Measurements from ENCODE around the gene PCDH18. TPM values are rescaled to one million over a fixed set of nuclear protein-coding genes. Genes with fewer than 3 reads are reported as not detected.

Gene PCDH18
- total and polyA plus RNA-seq, 2 experiments from 2014 or later: 19.5 to 68.1 TPM

DNA sequence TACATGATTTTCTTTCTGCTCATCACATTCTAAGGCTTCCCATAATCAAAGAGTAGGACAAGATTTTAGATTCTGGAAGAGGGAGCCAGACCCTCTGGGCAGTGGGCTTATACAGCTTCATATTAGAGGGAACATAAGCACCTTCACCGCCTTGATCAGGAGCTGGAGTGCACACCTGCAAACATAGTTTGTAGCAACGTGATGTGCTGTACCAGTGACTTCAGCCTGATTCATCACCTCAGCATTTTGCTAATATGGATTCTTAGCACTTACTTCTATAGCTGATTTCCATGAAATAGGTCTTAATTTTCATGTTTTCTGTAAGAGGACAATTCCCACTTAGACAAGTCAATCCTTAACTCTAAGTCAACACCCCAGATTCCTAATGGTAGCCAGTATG, 36.7 kb downstream of the PCDH18 start:
- no peaks in the 10 kb centered on the region for H3K36me3 ChIP-seq (ENCODE audit: insufficient read depth)
- peaks cover 2% of the 10 kb centered on the region; the same call in 2 of the 3 replicates for H3K9me3 Mint-ChIP-seq
- H3K27ac ChIP-seq (ENCODE audit: low read depth): no peak overlapping the region
- DNase-seq (ENCODE audit: low spot score): no peak
- H4K20me1 ChIP-seq (replicated peaks; ENCODE audit: insufficient read depth): no peaks in the 10 kb centered on the region
- H3K4me1 Mint-ChIP-seq: peaks cover 3% of the 10 kb centered on the region; the same call in 1 of the 3 replicates
- H3K36me3 Mint-ChIP-seq (ENCODE audit: low read depth): no peaks in the 10 kb centered on the region
- no peak overlapping the region for H3K27ac Mint-ChIP-seq
- H3F3A ChIP-seq (replicated peaks; ENCODE audit: low read depth): no peaks in the 10 kb centered on the region
- no peak for TF ChIP-seq ZNF331 (CRISPR knock-in tag; IDR thresholded peaks at IDR 0.05; ENCODE audit: low read depth)
- TF ChIP-seq NANOG (IDR thresholded peaks at IDR 0.05; ENCODE audit: borderline replicate concordance): no peak
- TF ChIP-seq CREB1 (CRISPR knock-in tag; IDR thresholded peaks at IDR 0.05; ENCODE audit: low read depth): no peak
- TF ChIP-seq, protein P1, sequence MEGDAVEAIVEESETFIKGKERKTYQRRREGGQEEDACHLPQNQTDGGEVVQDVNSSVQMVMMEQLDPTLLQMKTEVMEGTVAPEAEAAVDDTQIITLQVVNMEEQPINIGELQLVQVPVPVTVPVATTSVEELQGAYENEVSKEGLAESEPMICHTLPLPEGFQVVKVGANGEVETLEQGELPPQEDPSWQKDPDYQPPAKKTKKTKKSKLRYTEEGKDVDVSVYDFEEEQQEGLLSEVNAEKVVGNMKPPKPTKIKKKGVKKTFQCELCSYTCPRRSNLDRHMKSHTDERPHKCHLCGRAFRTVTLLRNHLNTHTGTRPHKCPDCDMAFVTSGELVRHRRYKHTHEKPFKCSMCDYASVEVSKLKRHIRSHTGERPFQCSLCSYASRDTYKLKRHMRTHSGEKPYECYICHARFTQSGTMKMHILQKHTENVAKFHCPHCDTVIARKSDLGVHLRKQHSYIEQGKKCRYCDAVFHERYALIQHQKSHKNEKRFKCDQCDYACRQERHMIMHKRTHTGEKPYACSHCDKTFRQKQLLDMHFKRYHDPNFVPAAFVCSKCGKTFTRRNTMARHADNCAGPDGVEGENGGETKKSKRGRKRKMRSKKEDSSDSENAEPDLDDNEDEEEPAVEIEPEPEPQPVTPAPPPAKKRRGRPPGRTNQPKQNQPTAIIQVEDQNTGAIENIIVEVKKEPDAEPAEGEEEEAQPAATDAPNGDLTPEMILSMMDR (conservative IDR thresholded peaks at IDR 0.05; ENCODE audit: low read depth in 2 of 2): no peak
- TF ChIP-seq, protein P2, sequence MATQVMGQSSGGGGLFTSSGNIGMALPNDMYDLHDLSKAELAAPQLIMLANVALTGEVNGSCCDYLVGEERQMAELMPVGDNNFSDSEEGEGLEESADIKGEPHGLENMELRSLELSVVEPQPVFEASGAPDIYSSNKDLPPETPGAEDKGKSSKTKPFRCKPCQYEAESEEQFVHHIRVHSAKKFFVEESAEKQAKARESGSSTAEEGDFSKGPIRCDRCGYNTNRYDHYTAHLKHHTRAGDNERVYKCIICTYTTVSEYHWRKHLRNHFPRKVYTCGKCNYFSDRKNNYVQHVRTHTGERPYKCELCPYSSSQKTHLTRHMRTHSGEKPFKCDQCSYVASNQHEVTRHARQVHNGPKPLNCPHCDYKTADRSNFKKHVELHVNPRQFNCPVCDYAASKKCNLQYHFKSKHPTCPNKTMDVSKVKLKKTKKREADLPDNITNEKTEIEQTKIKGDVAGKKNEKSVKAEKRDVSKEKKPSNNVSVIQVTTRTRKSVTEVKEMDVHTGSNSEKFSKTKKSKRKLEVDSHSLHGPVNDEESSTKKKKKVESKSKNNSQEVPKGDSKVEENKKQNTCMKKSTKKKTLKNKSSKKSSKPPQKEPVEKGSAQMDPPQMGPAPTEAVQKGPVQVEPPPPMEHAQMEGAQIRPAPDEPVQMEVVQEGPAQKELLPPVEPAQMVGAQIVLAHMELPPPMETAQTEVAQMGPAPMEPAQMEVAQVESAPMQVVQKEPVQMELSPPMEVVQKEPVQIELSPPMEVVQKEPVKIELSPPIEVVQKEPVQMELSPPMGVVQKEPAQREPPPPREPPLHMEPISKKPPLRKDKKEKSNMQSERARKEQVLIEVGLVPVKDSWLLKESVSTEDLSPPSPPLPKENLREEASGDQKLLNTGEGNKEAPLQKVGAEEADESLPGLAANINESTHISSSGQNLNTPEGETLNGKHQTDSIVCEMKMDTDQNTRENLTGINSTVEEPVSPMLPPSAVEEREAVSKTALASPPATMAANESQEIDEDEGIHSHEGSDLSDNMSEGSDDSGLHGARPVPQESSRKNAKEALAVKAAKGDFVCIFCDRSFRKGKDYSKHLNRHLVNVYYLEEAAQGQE (IDR thresholded peaks at IDR 0.05; ENCODE audit: unreplicated experiment): no peak
- TF ChIP-seq EZH2phosphoT487 (IDR thresholded peaks at IDR 0.05; ENCODE audit: unreplicated experiment): no peak
- TF ChIP-seq EZH2 (IDR thresholded peaks at IDR 0.05; ENCODE audit: low read depth, unreplicated experiment): no peak
- no peak for TF ChIP-seq JUNB (IDR thresholded peaks at IDR 0.05; ENCODE audit: unreplicated experiment)
- TF ChIP-seq, protein P3, sequence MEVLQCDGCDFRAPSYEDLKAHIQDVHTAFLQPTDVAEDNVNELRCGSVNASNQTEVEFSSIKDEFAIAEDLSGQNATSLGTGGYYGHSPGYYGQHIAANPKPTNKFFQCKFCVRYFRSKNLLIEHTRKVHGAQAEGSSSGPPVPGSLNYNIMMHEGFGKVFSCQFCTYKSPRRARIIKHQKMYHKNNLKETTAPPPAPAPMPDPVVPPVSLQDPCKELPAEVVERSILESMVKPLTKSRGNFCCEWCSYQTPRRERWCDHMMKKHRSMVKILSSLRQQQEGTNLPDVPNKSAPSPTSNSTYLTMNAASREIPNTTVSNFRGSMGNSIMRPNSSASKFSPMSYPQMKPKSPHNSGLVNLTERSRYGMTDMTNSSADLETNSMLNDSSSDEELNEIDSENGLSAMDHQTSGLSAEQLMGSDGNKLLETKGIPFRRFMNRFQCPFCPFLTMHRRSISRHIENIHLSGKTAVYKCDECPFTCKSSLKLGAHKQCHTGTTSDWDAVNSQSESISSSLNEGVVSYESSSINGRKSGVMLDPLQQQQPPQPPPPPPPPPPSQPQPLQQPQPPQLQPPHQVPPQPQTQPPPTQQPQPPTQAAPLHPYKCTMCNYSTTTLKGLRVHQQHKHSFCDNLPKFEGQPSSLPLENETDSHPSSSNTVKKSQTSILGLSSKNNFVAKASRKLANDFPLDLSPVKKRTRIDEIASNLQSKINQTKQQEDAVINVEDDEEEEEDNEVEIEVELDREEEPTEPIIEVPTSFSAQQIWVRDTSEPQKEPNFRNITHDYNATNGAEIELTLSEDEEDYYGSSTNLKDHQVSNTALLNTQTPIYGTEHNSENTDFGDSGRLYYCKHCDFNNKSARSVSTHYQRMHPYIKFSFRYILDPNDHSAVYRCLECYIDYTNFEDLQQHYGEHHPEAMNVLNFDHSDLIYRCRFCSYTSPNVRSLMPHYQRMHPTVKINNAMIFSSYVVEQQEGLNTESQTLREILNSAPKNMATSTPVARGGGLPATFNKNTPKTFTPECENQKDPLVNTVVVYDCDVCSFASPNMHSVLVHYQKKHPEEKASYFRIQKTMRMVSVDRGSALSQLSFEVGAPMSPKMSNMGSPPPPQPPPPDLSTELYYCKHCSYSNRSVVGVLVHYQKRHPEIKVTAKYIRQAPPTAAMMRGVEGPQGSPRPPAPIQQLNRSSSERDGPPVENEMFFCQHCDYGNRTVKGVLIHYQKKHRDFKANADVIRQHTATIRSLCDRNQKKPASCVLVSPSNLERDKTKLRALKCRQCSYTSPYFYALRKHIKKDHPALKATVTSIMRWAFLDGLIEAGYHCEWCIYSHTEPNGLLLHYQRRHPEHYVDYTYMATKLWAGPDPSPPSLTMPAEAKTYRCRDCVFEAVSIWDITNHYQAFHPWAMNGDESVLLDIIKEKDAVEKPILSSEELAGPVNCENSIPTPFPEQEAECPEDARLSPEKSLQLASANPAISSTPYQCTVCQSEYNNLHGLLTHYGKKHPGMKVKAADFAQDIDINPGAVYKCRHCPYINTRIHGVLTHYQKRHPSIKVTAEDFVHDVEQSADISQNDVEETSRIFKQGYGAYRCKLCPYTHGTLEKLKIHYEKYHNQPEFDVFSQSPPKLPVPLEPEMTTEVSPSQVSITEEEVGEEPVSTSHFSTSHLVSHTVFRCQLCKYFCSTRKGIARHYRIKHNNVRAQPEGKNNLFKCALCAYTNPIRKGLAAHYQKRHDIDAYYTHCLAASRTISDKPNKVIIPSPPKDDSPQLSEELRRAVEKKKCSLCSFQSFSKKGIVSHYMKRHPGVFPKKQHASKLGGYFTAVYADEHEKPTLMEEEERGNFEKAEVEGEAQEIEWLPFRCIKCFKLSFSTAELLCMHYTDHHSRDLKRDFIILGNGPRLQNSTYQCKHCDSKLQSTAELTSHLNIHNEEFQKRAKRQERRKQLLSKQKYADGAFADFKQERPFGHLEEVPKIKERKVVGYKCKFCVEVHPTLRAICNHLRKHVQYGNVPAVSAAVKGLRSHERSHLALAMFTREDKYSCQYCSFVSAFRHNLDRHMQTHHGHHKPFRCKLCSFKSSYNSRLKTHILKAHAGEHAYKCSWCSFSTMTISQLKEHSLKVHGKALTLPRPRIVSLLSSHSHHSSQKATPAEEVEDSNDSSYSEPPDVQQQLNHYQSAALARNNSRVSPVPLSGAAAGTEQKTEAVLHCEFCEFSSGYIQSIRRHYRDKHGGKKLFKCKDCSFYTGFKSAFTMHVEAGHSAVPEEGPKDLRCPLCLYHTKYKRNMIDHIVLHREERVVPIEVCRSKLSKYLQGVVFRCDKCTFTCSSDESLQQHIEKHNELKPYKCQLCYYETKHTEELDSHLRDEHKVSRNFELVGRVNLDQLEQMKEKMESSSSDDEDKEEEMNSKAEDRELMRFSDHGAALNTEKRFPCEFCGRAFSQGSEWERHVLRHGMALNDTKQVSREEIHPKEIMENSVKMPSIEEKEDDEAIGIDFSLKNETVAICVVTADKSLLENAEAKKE (CRISPR knock-in tag; IDR thresholded peaks at IDR 0.05): no peak
- no peak for TF ChIP-seq POLR2AphosphoS5 (IDR thresholded peaks at IDR 0.05; ENCODE audit: low read depth)
- TF ChIP-seq, protein P4, sequence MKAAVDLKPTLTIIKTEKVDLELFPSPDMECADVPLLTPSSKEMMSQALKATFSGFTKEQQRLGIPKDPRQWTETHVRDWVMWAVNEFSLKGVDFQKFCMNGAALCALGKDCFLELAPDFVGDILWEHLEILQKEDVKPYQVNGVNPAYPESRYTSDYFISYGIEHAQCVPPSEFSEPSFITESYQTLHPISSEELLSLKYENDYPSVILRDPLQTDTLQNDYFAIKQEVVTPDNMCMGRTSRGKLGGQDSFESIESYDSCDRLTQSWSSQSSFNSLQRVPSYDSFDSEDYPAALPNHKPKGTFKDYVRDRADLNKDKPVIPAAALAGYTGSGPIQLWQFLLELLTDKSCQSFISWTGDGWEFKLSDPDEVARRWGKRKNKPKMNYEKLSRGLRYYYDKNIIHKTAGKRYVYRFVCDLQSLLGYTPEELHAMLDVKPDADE (IDR thresholded peaks at IDR 0.05): no peak
- TF ChIP-seq STAT1 (IDR thresholded peaks at IDR 0.05; ENCODE audit: unreplicated experiment): no peak
- no peak for TF ChIP-seq ZNF114 (CRISPR knock-in tag; IDR thresholded peaks at IDR 0.05)
- H3K27me3 Mint-ChIP-seq (ENCODE audit: insufficient read depth, low read depth, poor library complexity): peaks cover 2% of the 10 kb centered on the region
- no peak for ATAC-seq
- H3K4me2 ChIP-seq: peak overlapping the region; percentile 66; the same call in 1 of the 2 replicates
- peaks cover 3% of the 10 kb centered on the region for H3K9me2 ChIP-seq (ENCODE audit: insufficient read depth)
- peak overlapping the region; percentile 45; the same call in 1 of the 2 replicates for H3K4me3 ChIP-seq
- no peaks in the 10 kb centered on the region for H3K79me2 ChIP-seq (replicated peaks; ENCODE audit: insufficient read depth)
- no peaks in the 10 kb centered on the region for H3K27me3 ChIP-seq (ENCODE audit: insufficient read depth)
- no peak overlapping the region for H3K4me3 Mint-ChIP-seq
- H3K4me1 ChIP-seq (ENCODE audit: insufficient read depth): peaks cover 6% of the 10 kb centered on the region
- H2AFZ ChIP-seq: 0 out of 2 replicates have a peak overlapping the region, but pooled peaks have one; percentile 67
